Vagina (tissue), 1 donor: ENCODE data around the gene CD8A. TPM values are rescaled to one million over a fixed set of nuclear protein-coding genes. Genes with fewer than 3 reads are reported as not detected.

Experiments used
- total RNA-seq: library from RNA; depleted of rRNA; stranded (reverse); fragments of >200 nt; gene quantifications from one replicate; pipeline ENCODE4 v1.2.3, GENCODE V29; 2016

Gene CD8A
- total RNA-seq, 1 donor from 2014 or later: 6.9 TPM

Other genes with a start within 250 kb of the CD8A start
- gene CHMP3, start 227.5 kb downstream of the CD8A start, total RNA-seq: 49.6 TPM
- gene RNF103, start 167.0 kb downstream of the CD8A start, total RNA-seq: 23.3 TPM
- 37.6 TPM for gene RMND5A, start 70.6 kb downstream of the CD8A start, total RNA-seq
- 10.6 TPM for gene CD8B, start 71.0 kb upstream of the CD8A start, total RNA-seq
- gene RGPD1, start 151.2 kb upstream of the CD8A start, total RNA-seq: 2.0 TPM
- gene PLGLB1, start 230.9 kb upstream of the CD8A start, total RNA-seq: 2.2 TPM